WI38 (cell line): ENCODE results near the gene TCL1B.

Source experiments
- H3K4me3 ChIP-seq: 2 replicates; pipeline ENCODE4 v1.5.1; 2011; ENCODE audit warnings: low read depth, mild to moderate bottlenecking, control low read depth, low read length
- CTCF ChIP-seq: IDR thresholded peaks from 2 replicates; pipeline ENCODE4 v1.5.1; 2012; ENCODE audit warnings: low read depth, mild to moderate bottlenecking, control low read depth, low read length

TCL1B gene

GRCh38 chr14:95667249-95667693 is 19.0 kb upstream of the TCL1B start:
- TF ChIP-seq CTCF = no peak
- no peak overlapping the region for H3K4me3 ChIP-seq

GRCh38 chr14:95668235-95668772 is 17.9 kb upstream of the TCL1B start:
- TF ChIP-seq CTCF = no peak
- no peak overlapping the region for H3K4me3 ChIP-seq

- TF ChIP-seq CTCF = no peak
- no peak overlapping the region for H3K4me3 ChIP-seq
Measured at GRCh38 chr14:95674613-95675012, 11.6 kb upstream of the TCL1B start.

- TF ChIP-seq CTCF = no peak
- no peak overlapping the region for H3K4me3 ChIP-seq
Measured at GRCh38 chr14:95675486-95675885, 10.7 kb upstream of the TCL1B start.

GRCh38 chr14:95677179-95677835 is 8.9 kb upstream of the TCL1B start:
- no peak overlapping the region for H3K4me3 ChIP-seq
- TF ChIP-seq CTCF = no peak

- H3K4me3 ChIP-seq = no peak overlapping the region
- TF ChIP-seq CTCF = no peak
Measured at GRCh38 chr14:95679148-95679815, 6.9 kb upstream of the TCL1B start.
